HEK293 (cell line): ENCODE data around the gene MRPL23.

Source experiments
- CTCF ChIA-PET: fragments of 350-600 bp; formaldehyde crosslinking; extraction: SDS; loops from one replicate; lab custom pipeline; 2021; ENCODE audit warnings: antibody characterized with exemption; lab: Yijun Ruan, JAX
- POLR2A ChIA-PET: fragments of 300-600 bp; formaldehyde crosslinking; extraction: SDS; loops from one replicate; lab custom pipeline; 2020; ENCODE audit warnings: antibody characterized with exemption, inconsistent platforms; lab: Yijun Ruan, JAX
- H3K27ac ChIP-seq: fragments of 200-500 bp; sonication (Bioruptor generic); 2 replicates; pipeline ENCODE4 v1.5.1; 2014; ENCODE audit warnings: low read depth, low read length, control low read depth, inconsistent platforms; ENCODE audit errors: extremely low read depth
- H3K36me3 ChIP-seq, 2 experiments: fragments of 200-500 bp in 1 of 2; sonication (Bioruptor generic) in 1 of 2; 1 replicate in 1 of 2; 2 replicates in 1 of 2; pipeline ENCODE4 v1.5.1; 2014 to 2017; ENCODE audit warnings: inconsistent platforms in 2 of 2, low read length in 2 of 2; ENCODE audit not compliant: control insufficient read depth in 2 of 2, insufficient read depth in 1 of 2
- H3K4me1 ChIP-seq: fragments of 200-500 bp; sonication (Bioruptor generic); 2 replicates; pipeline ENCODE4 v1.5.1; 2014; ENCODE audit warnings: mild to moderate bottlenecking, low read length, inconsistent platforms; ENCODE audit not compliant: control insufficient read depth, insufficient read depth
- H3K4me3 ChIP-seq: 2 replicates; pipeline ENCODE4 v1.5.1; 2011; ENCODE audit warnings: low read depth, mild to moderate bottlenecking, control low read depth, low read length, moderate library complexity
- H3K9me3 ChIP-seq: fragments of 200-500 bp; sonication (Bioruptor generic); 2 replicates; pipeline ENCODE4 v1.5.1; 2014; ENCODE audit warnings: low read depth, low read length, inconsistent platforms; ENCODE audit not compliant: control insufficient read depth, insufficient read depth
- KLF16 ChIP-seq: fragments of 450-650 bp; formaldehyde crosslinking; IDR thresholded peaks from 2 replicates; pipeline ENCODE4 v1.5.1; 2017; ENCODE audit warnings: missing biosample characterization, missing genetic modification characterization
- KLF17 ChIP-seq: fragments of 450-650 bp; formaldehyde crosslinking; IDR thresholded peaks from 2 replicates; pipeline ENCODE4 v1.5.1; 2016; ENCODE audit warnings: missing biosample characterization, missing genetic modification characterization
- MEIS1 ChIP-seq: sonication (generic); formaldehyde crosslinking; IDR thresholded peaks from 2 replicates; pipeline ENCODE4 v1.8.1; 2022; ENCODE audit warnings: missing genetic modification reagents, mild to moderate bottlenecking, borderline replicate concordance
- PRDM10 ChIP-seq: fragments of 450-650 bp; formaldehyde crosslinking; IDR thresholded peaks from 2 replicates; pipeline ENCODE4 v1.5.1; 2016; ENCODE audit warnings: missing biosample characterization, missing genetic modification characterization
- YY2 ChIP-seq: fragments of 450-650 bp; formaldehyde crosslinking; IDR thresholded peaks from 2 replicates; pipeline ENCODE4 v1.5.1; 2016; ENCODE audit warnings: missing biosample characterization, missing genetic modification characterization
- ZFHX2 ChIP-seq: fragments of 450-650 bp; formaldehyde crosslinking; conservative IDR thresholded peaks from 2 replicates; pipeline ENCODE4 v1.5.1; 2016; ENCODE audit warnings: missing biosample characterization, missing genetic modification characterization
- ZNF112 ChIP-seq: fragments of 450-650 bp; formaldehyde crosslinking; IDR thresholded peaks from 2 replicates; pipeline ENCODE4 v1.5.0; 2017; ENCODE audit warnings: missing biosample characterization, missing genetic modification characterization
- ZNF132 ChIP-seq: fragments of 450-650 bp; formaldehyde crosslinking; IDR thresholded peaks from 2 replicates; pipeline ENCODE4 v1.5.1; 2017; ENCODE audit warnings: missing biosample characterization, missing genetic modification characterization, borderline replicate concordance
- ZNF140 ChIP-seq: fragments of 450-650 bp; formaldehyde crosslinking; IDR thresholded peaks from 2 replicates; pipeline ENCODE4 v1.5.1; 2016; ENCODE audit warnings: missing biosample characterization, missing genetic modification characterization
- ZNF157 ChIP-seq: fragments of 450-650 bp; formaldehyde crosslinking; IDR thresholded peaks from 2 replicates; pipeline ENCODE4 v1.5.1; 2016; ENCODE audit warnings: missing biosample characterization, missing genetic modification characterization
- ZNF169 ChIP-seq: fragments of 450-650 bp; formaldehyde crosslinking; IDR thresholded peaks from 2 replicates; pipeline ENCODE4 v1.5.1; 2016; ENCODE audit warnings: missing biosample characterization, missing genetic modification characterization
- ZNF174 ChIP-seq: fragments of 450-650 bp; formaldehyde crosslinking; IDR thresholded peaks from 2 replicates; pipeline ENCODE4 v1.5.0; 2017; ENCODE audit warnings: missing biosample characterization, mild to moderate bottlenecking, missing genetic modification characterization
- ZNF19 ChIP-seq: fragments of 450-650 bp; formaldehyde crosslinking; IDR thresholded peaks from 2 replicates; pipeline ENCODE4; 2016; ENCODE audit warnings: missing biosample characterization, missing genetic modification characterization, low read depth
- ZNF223 ChIP-seq: fragments of 450-650 bp; formaldehyde crosslinking; IDR thresholded peaks from 2 replicates; pipeline ENCODE4 v1.5.1; 2016; ENCODE audit warnings: missing biosample characterization, missing genetic modification characterization
- ZNF24 ChIP-seq: fragments of 450-650 bp; formaldehyde crosslinking; IDR thresholded peaks from 2 replicates; pipeline ENCODE4 v1.5.1; 2016; ENCODE audit warnings: missing biosample characterization, missing genetic modification characterization
- ZNF266 ChIP-seq: fragments of 450-650 bp; formaldehyde crosslinking; IDR thresholded peaks from 2 replicates; pipeline ENCODE4 v1.5.1; 2016; ENCODE audit warnings: missing biosample characterization, missing genetic modification characterization, low read depth
- ZNF354C ChIP-seq: fragments of 450-650 bp; formaldehyde crosslinking; IDR thresholded peaks from 2 replicates; pipeline ENCODE4 v1.5.1; 2016; ENCODE audit warnings: missing biosample characterization, missing genetic modification characterization, low read depth, borderline replicate concordance
- ZNF404 ChIP-seq: fragments of 450-650 bp; formaldehyde crosslinking; IDR thresholded peaks from 2 replicates; pipeline ENCODE4 v1.5.1; 2017; ENCODE audit warnings: missing biosample characterization, missing genetic modification characterization
- ZNF521 ChIP-seq: fragments of 450-650 bp; formaldehyde crosslinking; IDR thresholded peaks from 2 replicates; pipeline ENCODE4 v1.5.1; 2017; ENCODE audit warnings: missing biosample characterization, mild to moderate bottlenecking, missing genetic modification characterization
- ZNF529 ChIP-seq: fragments of 450-650 bp; formaldehyde crosslinking; IDR thresholded peaks from 2 replicates; pipeline ENCODE4 v1.5.1; 2017; ENCODE audit warnings: missing genetic modification characterization, missing biosample characterization; ENCODE audit not compliant: insufficient replicate concordance
- ZNF560 ChIP-seq: fragments of 450-650 bp; formaldehyde crosslinking; IDR thresholded peaks from 2 replicates; pipeline ENCODE4 v1.5.1; 2017; ENCODE audit warnings: missing biosample characterization, missing genetic modification characterization, borderline replicate concordance
- ZNF596 ChIP-seq: fragments of 450-650 bp; IDR thresholded peaks from 2 replicates; pipeline ENCODE4 v1.5.0; 2018; ENCODE audit warnings: missing biosample characterization, mild to moderate bottlenecking, missing genetic modification characterization, moderate library complexity
- ZNF600 ChIP-seq: fragments of 450-650 bp; formaldehyde crosslinking; IDR thresholded peaks from 2 replicates; pipeline ENCODE4 v1.5.1; 2016; ENCODE audit warnings: missing biosample characterization, missing genetic modification characterization
- ZNF654 ChIP-seq: fragments of 450-650 bp; formaldehyde crosslinking; IDR thresholded peaks from 2 replicates; pipeline ENCODE4 v1.5.1; 2016; ENCODE audit warnings: low read depth, missing biosample characterization, missing genetic modification characterization
- ZNF837 ChIP-seq: fragments of 450-650 bp; formaldehyde crosslinking; IDR thresholded peaks from 2 replicates; pipeline ENCODE4 v1.5.1; 2016; ENCODE audit warnings: missing biosample characterization, missing genetic modification characterization
- ZSCAN16 ChIP-seq: fragments of 450-650 bp; formaldehyde crosslinking; IDR thresholded peaks from 2 replicates; pipeline ENCODE4 v1.5.1; 2016; ENCODE audit warnings: missing biosample characterization, missing genetic modification characterization

MRPL23 gene

GRCh38 chr11:1988667-1989317, 41.7 kb downstream of the MRPL23 start:
- ChIA-PET POLR2A (no interaction called here), CTCF (interaction anchor here (0.6 kb wide), 1 partner anchor 10 kb away, joined by 5 read pairs; no protein-coding TSS in a partner anchor)
- H3K4me1 ChIP-seq, result no peaks in the 10 kb centered on the region
- no peak overlapping the region for H3K27ac ChIP-seq
- no peaks in the 10 kb centered on the region for H3K36me3 ChIP-seq
- TF ChIP-seq ZNF837 (tag by site-specific recombination), result no peak
- H3K4me3 ChIP-seq, result no peak overlapping the region
- H3K9me3 ChIP-seq, result no peaks in the 10 kb centered on the region

- no peak overlapping the region for H3K4me3 ChIP-seq
- no peak for TF ChIP-seq ZNF223
- TF ChIP-seq ZNF112 (tag by site-specific recombination), result no peak
- TF ChIP-seq ZSCAN16 (tag by site-specific recombination), result no peak
- no peak for TF ChIP-seq ZNF529 (tag by site-specific recombination)
- TF ChIP-seq KLF17 (tag by site-specific recombination), result no peak
- no peak for TF ChIP-seq ZNF521 (tag by site-specific recombination)
- no peak for TF ChIP-seq ZFHX2 (tag by site-specific recombination)
- TF ChIP-seq ZNF654 (tag by site-specific recombination), result no peak
- TF ChIP-seq ZNF560 (tag by site-specific recombination), result no peak
- no peak for TF ChIP-seq ZNF596
- CTCF ChIA-PET, result no interaction called here
- H3K4me1 ChIP-seq, result no peaks in the 10 kb centered on the region
- H3K9me3 ChIP-seq, result no peaks in the 10 kb centered on the region
- POLR2A ChIA-PET, result no interaction called here
- no peak overlapping the region for H3K27ac ChIP-seq
- H3K36me3 ChIP-seq, result no peaks in the 10 kb centered on the region
Observed at GRCh38 chr11:1989953-1990352, 42.8 kb downstream of the MRPL23 start.

- H3K36me3 ChIP-seq, result no peaks in the 10 kb centered on the region
- no peak overlapping the region for H3K4me3 ChIP-seq
- H3K9me3 ChIP-seq, result no peaks in the 10 kb centered on the region
- ChIA-PET POLR2A (interaction anchor here (1.1 kb wide), 1 partner anchor 11 kb away, joined by 3 read pairs; no protein-coding TSS in a partner anchor), CTCF (interaction anchor here (0.6 kb wide), 1 partner anchor 109 kb away, joined by 3 read pairs; no protein-coding TSS in a partner anchor)
- TF ChIP-seq ZNF169 (tag by site-specific recombination) (no peak), ZNF24 (tag by site-specific recombination) (no peak), ZNF354C (tag by site-specific recombination) (no peak), ZNF19 (tag by site-specific recombination) (no peak), ZNF157 (tag by site-specific recombination) (no peak), ZNF600 (no peak), ZNF140 (tag by site-specific recombination) (no peak), ZNF266 (no peak), ZNF132 (tag by site-specific recombination) (no peak), ZNF596 (no peak), ZNF174 (tag by site-specific recombination) (no peak), YY2 (tag by site-specific recombination) (no peak), ZNF529 (tag by site-specific recombination) (no peak), MEIS1 (CRISPR knock-in tag) (no peak), KLF16 (tag by site-specific recombination) (no peak), PRDM10 (tag by site-specific recombination) (no peak), ZNF404 (tag by site-specific recombination) (no peak)
- no peak overlapping the region for H3K27ac ChIP-seq
- no peaks in the 10 kb centered on the region for H3K4me1 ChIP-seq
Observed at GRCh38 chr11:1990872-1991578, 43.9 kb downstream of the MRPL23 start.
